GM15510 (cell line): ENCODE results near the gene NCKAP5.

Experiments used
- POLR2A ChIP-seq: IDR thresholded peaks from 3 replicates; pipeline ENCODE4 v1.6.1; 2011; ENCODE audit warnings: borderline replicate concordance; ENCODE audit not compliant: insufficient read length; ENCODE audit errors: extremely low read depth

Gene NCKAP5

DNA sequence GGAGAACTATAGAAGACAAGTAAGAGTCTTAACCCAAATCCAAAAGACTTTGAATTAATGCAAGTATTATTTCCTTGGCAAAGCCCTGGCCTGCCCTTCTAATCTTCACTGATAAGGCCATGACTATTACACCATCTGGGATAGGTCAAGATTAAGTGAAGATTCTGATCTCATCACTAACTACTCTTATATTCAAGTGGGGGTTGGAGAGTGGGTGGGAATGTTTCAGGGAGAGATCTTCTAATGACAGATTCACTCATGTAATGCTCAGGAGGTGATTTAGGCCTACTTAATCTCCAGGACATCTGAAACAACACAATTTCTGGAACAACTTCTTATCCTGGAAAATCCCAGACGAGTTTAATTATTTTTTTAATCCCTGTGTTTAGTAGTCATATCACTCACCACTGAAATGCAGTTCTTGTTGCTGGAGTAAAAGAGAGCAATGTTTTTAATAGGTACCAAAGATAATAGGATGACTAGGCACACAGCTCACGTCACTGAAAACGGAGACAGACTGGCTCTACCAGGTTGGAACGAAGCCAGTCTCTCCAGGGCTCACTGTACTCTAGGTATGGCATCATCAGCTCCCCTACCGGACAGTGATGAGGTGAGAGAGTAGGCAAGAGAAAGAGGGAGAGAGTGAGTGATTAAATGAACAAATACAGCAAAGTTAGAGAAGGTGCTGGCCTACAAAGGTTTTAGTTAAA, 133.1 kb downstream of the NCKAP5 start:
- no peak for TF ChIP-seq POLR2A

DNA sequence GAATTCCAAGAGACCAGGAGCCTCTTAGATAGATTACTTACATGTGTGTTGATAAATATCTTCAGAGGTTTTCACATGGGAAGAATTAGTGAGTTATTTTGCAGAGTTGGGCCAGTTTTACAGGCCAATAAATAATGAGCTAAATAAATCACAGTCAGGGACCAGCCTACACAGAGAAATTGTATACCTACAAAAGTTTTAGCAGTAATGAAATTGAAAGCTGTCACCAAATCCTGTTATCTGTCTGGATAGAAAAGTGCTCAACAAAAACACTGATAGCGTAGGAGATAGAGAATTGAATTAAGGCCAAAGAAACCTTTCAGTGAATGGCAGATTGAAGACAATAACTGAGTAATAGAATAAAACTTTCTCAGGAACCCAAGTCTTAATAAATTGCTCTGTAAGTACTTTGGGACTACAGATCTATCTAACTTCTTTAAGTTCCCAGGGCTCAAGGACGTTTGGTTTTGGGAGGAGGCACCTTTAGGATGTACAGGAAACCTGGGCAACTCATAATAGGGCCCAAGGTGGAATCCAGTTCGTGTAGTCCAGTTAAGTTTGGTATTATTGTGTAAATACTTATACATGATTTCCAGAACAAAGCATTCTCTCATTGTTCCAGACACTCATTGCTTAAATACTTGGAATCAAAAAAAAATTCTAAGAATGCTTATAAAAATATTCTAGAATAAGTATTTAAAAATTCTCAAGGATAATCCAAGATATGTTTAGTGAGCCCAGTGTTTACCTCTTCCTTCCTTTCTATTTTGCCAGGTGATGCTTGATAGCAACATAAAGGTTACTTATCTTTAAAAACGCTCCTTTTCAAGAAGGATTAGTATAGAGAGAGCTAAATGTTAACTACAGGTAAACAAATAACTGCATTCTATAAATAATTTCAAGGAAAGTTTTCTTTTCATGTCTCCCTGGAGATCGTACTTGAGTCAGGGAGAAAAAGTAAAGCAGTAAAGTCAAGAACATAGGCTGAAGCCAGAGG, 134.5 kb downstream of the NCKAP5 start:
- TF ChIP-seq POLR2A, result no peak

DNA sequence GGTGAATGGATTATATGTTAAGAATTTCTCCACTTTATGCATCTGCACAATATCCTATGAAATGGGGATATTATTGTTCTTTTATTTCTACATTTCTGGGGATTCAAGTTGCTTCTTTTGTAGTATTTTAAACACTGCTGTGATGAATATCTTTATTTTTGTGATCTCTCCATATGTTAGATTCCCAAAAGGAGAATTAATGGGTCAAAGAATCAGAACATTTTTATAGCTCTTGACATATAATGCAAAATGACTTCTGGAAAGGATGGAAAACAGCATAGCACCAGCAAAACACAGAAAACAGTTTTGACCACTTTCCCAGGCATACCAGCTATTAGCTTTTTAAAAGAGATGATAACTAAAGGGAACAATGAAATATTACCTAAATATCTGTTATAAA, 135.5 kb downstream of the NCKAP5 start:
- TF ChIP-seq POLR2A, result no peak

DNA sequence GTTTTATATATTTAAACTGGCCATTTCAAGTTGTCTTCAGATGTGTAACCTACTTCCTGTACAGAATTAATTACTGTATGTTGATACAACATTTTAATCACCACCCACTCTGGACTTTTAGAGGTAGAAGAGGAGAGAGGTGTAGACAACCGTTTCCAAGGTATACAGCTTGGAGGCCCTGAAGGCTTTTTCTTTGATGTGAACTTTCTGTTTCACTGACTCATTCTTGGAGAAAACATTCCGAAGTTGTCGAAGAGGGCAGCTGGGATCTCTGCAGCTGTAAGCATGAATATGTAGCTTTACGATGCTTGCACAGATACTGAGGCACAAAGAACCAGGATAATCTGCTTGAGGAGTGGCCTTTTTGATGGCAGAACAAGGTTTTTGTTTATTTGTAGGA, 137.0 kb downstream of the NCKAP5 start:
- TF ChIP-seq POLR2A, result no peak

DNA sequence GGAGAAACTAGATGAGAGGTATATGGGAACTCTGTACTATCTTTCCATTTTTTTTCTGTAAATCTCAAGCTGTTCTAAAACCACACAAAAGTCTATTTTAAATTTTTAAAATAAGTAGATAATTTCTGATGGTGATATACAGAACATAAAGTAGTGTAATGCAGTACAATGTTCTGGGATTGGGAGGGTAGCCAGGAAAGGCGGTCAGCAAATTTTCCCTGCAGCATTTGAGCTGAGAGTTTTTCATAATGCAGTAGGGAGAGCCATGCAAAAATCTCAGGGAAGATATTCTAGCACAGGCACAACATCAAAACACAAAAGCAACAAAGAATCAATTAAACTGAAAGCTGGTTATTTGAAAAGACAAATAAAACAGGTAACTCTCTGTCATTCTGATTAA, 141.5 kb downstream of the NCKAP5 start:
- no peak for TF ChIP-seq POLR2A

GRCh38 chr2:133425612-133426011, 142.7 kb downstream of the NCKAP5 start:
- TF ChIP-seq POLR2A, result no peak

GRCh38 chr2:133424876-133425275, 143.4 kb downstream of the NCKAP5 start:
- TF ChIP-seq POLR2A, result no peak

DNA sequence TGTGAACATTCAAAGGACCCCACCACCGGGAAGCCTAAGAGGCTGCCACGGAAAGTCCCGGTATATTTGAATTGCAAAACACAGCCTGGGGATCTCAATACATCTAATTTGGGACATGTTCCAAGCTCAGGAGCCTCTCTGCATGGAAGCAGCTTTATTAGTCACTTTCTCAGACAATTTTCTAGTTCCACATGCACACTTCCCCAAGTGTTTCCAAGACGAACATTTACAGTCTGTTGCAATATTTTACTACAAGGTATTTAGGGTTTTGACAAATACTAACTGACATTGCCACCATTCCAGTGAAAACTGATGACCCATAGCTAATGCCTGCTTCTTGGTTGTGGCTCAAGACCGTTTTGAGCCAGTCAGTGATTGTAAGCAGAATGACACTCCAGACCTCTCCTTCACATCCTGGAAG, 145.3 kb downstream of the NCKAP5 start:
- TF ChIP-seq POLR2A, result no peak

GRCh38 chr2:133421516-133422324, 146.5 kb downstream of the NCKAP5 start:
- TF ChIP-seq POLR2A, result no peak

- no peak for TF ChIP-seq POLR2A
Measured at GRCh38 chr2:133420788-133421187, 147.5 kb downstream of the NCKAP5 start.

- no peak for TF ChIP-seq POLR2A
Measured at GRCh38 chr2:133418671-133419070, 149.6 kb downstream of the NCKAP5 start.

DNA sequence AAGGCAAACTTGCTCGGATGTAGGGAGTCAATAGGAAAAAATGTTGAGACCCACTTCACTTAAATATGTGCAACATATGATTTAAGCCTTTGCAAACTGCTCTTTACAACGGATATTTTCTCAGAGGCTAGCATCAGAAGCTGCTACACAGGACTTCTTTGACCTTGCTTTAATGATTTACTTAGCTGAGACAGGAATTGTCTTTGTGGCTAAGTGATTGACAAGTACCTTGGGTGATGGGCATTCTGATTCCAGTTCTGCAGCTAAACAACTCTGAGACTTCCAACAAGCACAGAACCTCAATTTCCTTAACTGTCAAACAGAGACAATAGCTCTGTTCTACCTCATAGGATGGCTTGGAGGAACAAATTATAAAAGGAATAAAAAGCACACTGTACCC, 150.2 kb downstream of the NCKAP5 start:
- no peak for TF ChIP-seq POLR2A

DNA sequence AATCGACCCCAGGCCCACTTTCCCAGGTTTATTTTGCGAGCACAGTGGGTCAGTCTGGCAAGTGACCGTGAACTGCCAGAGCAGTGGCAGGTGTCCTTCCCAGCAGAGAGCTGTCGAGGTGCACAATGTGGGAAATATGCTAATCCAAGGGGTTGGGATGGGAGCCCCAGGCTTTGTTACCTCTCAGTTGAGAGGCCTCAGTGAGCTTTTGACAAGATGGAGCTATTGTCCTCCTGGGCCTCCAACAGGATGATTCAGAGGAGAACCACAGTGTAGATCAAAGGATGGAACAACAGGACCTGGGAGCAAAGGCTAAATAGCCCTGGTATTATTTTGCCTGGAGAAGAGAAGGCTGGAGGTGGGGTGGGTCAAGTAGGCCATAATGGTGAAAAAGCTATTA, 150.8 kb downstream of the NCKAP5 start:
- no peak for TF ChIP-seq POLR2A

DNA sequence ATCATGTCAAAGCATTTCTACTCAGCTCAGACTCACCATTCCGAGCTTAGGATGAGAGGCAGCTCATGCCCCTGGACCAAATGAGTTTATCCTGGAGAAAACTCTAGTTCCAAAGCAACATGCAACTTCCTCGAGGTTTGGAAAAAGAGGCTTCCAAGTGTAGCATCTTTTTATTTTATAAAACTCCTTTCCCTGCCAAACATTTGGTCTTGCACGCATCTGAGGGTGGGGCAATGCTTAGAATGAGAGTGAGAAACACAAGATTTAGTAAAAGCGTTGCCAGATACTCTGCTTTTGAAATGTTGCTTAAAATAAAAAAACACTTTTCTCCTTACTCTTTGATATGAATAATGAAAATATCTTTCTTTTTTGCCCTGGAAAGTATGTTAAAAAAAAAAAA, 151.5 kb downstream of the NCKAP5 start:
- no peak for TF ChIP-seq POLR2A

- TF ChIP-seq POLR2A, result no peak
Measured at GRCh38 chr2:133416146-133416545, 152.1 kb downstream of the NCKAP5 start.
